Suprapubic skin (tissue), 4 donors: Measurements from ENCODE around the gene OSBPL2. TPM values are rescaled to one million over a fixed set of nuclear protein-coding genes. Genes with fewer than 3 reads are reported as not detected.

Experiments used
- DNase-seq, 2 donors: peaks; one replicate each; pipeline ENCODE4 v3.0.0-alpha.2; 2019; ENCODE audit warnings: low spot score in 2 of 2
- H3K27ac ChIP-seq: fragments of 200-600 bp; sonication (generic); one replicate; pipeline ENCODE4 v1.5.1; 2019
- H3K27me3 ChIP-seq: fragments of 200-600 bp; sonication (generic); one replicate; pipeline ENCODE4 v1.5.1; 2019
- H3K36me3 ChIP-seq: fragments of 200-600 bp; sonication (generic); one replicate; pipeline ENCODE4 v1.5.1; 2019
- H3K4me1 ChIP-seq: fragments of 200-600 bp; sonication (generic); one replicate; pipeline ENCODE4 v1.5.1; 2019
- H3K4me3 ChIP-seq: fragments of 200-600 bp; sonication (generic); one replicate; pipeline ENCODE4 v1.5.1; 2019; ENCODE audit warnings: mild to moderate bottlenecking
- H3K9me3 ChIP-seq: fragments of 200-600 bp; sonication (generic); one replicate; pipeline ENCODE4 v1.5.1; 2019
- CTCF ChIP-seq, 2 donors: fragments of 200-600 bp in 1 of 2; fragments of 450-650 bp in 1 of 2; sonication (generic) in 1 of 2; IDR thresholded peaks; one replicate each; pipeline ENCODE4 v1.5.1; 2016 to 2019; ENCODE audit warnings: antibody characterized with exemption in 2 of 2, mild to moderate bottlenecking in 1 of 2, moderate library complexity in 1 of 2
- EP300 ChIP-seq: sonication (generic); formaldehyde crosslinking; IDR thresholded peaks from one replicate; pipeline ENCODE4 v1.6.1; 2017; ENCODE audit warnings: antibody characterized with exemption
- POLR2A ChIP-seq, 2 donors: fragments of 450-650 bp; IDR thresholded peaks; one replicate each; pipeline ENCODE4 v1.6.1; 2017; ENCODE audit warnings: antibody characterized with exemption in 2 of 2, mild to moderate bottlenecking in 2 of 2, moderate library complexity in 2 of 2
- POLR2AphosphoS5 ChIP-seq, 3 donors: sonication (generic); formaldehyde crosslinking; IDR thresholded peaks; one replicate each; pipeline ENCODE4 v1.6.1; 2017; ENCODE audit warnings: antibody characterized with exemption in 3 of 3
- WGBS: methylation state at CpG from one replicate; pipeline ENCODE4 v1.1.5; 2018; 5-methylcytosine and 5-hydroxymethylcytosine counted together
- total RNA-seq, 4 donors: library from RNA; depleted of rRNA; stranded (reverse); fragments of >200 nt; gene quantifications; one replicate each; pipeline ENCODE4 v1.1.0, GENCODE V29; 2016

Gene OSBPL2
- total RNA-seq, result 100 to 1,000 TPM in 1 of 4 donors, 10 to 100 TPM in 3; 78.1 to 132 (median 84.0) TPM

- WGBS, result 1% methylated on average over 8 of the region's 55 CpGs
Observed at GRCh38 chr20:62237801-62238568, at the start of gene OSBPL2. Gene OSBPL2 (plus strand): TSS chr20:62238521. CDS start chr20:62256185, 17,664 bp downstream.

GRCh38 chr20:62190639-62191411 is 47.5 kb upstream of the OSBPL2 start:
- 83% methylated on average over 25 of the region's 25 CpGs for WGBS
- peaks cover 10% of the 10 kb centered on the region for H3K4me1 ChIP-seq

More at GRCh38 chr20:62237801-62238568, at the start of gene OSBPL2:
- no peaks in the 10 kb centered on the region for H3K9me3 ChIP-seq
- DNase-seq, result peak; percentile 100
- peaks cover 5% of the 10 kb centered on the region for H3K27me3 ChIP-seq
- H3K4me3 ChIP-seq, result peak within 1 kb of the TSS; percentile 67
- peaks cover 76% of the 10 kb centered on the region for H3K4me1 ChIP-seq
- no peak for TF ChIP-seq CTCF (IDR thresholded peaks at IDR 0.05)
- peak in 1 of 2 donors; percentile 22 for TF ChIP-seq POLR2A (IDR thresholded peaks at IDR 0.05)
- peak in 1 of 3 donors; percentile 41 for TF ChIP-seq POLR2AphosphoS5 (IDR thresholded peaks at IDR 0.05)
- no peak for TF ChIP-seq EP300
- peaks cover 4% of the 10 kb centered on the region for H3K36me3 ChIP-seq
- H3K27ac ChIP-seq, result peak within 1 kb of the TSS; percentile 97

GRCh38 chr20:62191781-62192559 is 46.4 kb upstream of the OSBPL2 start:
- H3K9me3 ChIP-seq, result no peaks in the 10 kb centered on the region
- DNase-seq, result no peak
- 68% methylated on average over 13 of the region's 14 CpGs for WGBS
- no peak overlapping the region for H3K4me3 ChIP-seq
- H3K27me3 ChIP-seq, result no peaks in the 10 kb centered on the region
- TF ChIP-seq POLR2AphosphoS5 (IDR thresholded peaks at IDR 0.05), result no peak
- no peak for TF ChIP-seq POLR2A (IDR thresholded peaks at IDR 0.05)
- no peak for TF ChIP-seq CTCF (IDR thresholded peaks at IDR 0.05)
- no peak for TF ChIP-seq EP300
- H3K36me3 ChIP-seq, result peaks cover 33% of the 10 kb centered on the region
- H3K4me1 ChIP-seq, result peaks cover 9% of the 10 kb centered on the region
- H3K27ac ChIP-seq, result no peak overlapping the region

More at GRCh38 chr20:62190639-62191411, 47.5 kb upstream of the OSBPL2 start:
- H3K9me3 ChIP-seq, result no peaks in the 10 kb centered on the region
- no peak overlapping the region for H3K4me3 ChIP-seq
- H3K27me3 ChIP-seq, result no peaks in the 10 kb centered on the region
- H3K36me3 ChIP-seq, result peaks cover 23% of the 10 kb centered on the region
- no peak for DNase-seq
- TF ChIP-seq CTCF (IDR thresholded peaks at IDR 0.05) (no peak), POLR2A (IDR thresholded peaks at IDR 0.05) (no peak), POLR2AphosphoS5 (IDR thresholded peaks at IDR 0.05) (no peak), EP300 (no peak)
- H3K27ac ChIP-seq, result no peak overlapping the region

- no peak for TF ChIP-seq CTCF (IDR thresholded peaks at IDR 0.05)
- no peak for TF ChIP-seq EP300
- TF ChIP-seq POLR2A (IDR thresholded peaks at IDR 0.05), result no peak
- no peak for TF ChIP-seq POLR2AphosphoS5 (IDR thresholded peaks at IDR 0.05)
- WGBS, result 93% methylated on average over 3 of the region's 10 CpGs
- Histone ChIP-seq H3K27me3 (no peaks in the 10 kb centered on the region), H3K4me3 (no peak overlapping the region), H3K36me3 (peaks cover 35% of the 10 kb centered on the region), H3K4me1 (peaks cover 2% of the 10 kb centered on the region), H3K27ac (no peak overlapping the region), H3K9me3 (no peaks in the 10 kb centered on the region)
- no peak for DNase-seq
Observed at GRCh38 chr20:62192635-62193034, 45.7 kb upstream of the OSBPL2 start.
